GM15510 (cell line): Measurements from ENCODE around the gene GLOD4.

ENCODE experiments used
- POLR2A ChIP-seq: IDR thresholded peaks from 3 replicates; pipeline ENCODE4 v1.6.1; 2011; ENCODE audit warnings: borderline replicate concordance; ENCODE audit not compliant: insufficient read length; ENCODE audit errors: extremely low read depth

Gene GLOD4

GRCh38 chr17:751269-752001 lies 30.6 kb downstream of the GLOD4 start:
- TF ChIP-seq POLR2A = no peak

- no peak for TF ChIP-seq POLR2A
Measured at GRCh38 chr17:750431-751037, 31.5 kb downstream of the GLOD4 start.

- TF ChIP-seq POLR2A = no peak
Measured at GRCh38 chr17:746783-747629, 35.1 kb downstream of the GLOD4 start.

- TF ChIP-seq POLR2A = no peak
Measured at GRCh38 chr17:746181-746580, 35.9 kb downstream of the GLOD4 start.

- TF ChIP-seq POLR2A = no peak
Measured at GRCh38 chr17:745406-745805, 36.7 kb downstream of the GLOD4 start.

GRCh38 chr17:744937-745336 lies 37.1 kb downstream of the GLOD4 start:
- no peak for TF ChIP-seq POLR2A

GRCh38 chr17:743139-743538 lies 38.9 kb downstream of the GLOD4 start:
- no peak for TF ChIP-seq POLR2A

GRCh38 chr17:742147-742793 lies 39.8 kb downstream of the GLOD4 start:
- no peak for TF ChIP-seq POLR2A

- peak; percentile 15 for TF ChIP-seq POLR2A
Measured at GRCh38 chr17:740240-741017, 41.7 kb downstream of the GLOD4 start.

- no peak for TF ChIP-seq POLR2A
Measured at GRCh38 chr17:737561-738113, 44.4 kb downstream of the GLOD4 start.

GRCh38 chr17:733743-734142 lies 48.3 kb downstream of the GLOD4 start:
- TF ChIP-seq POLR2A = no peak

GRCh38 chr17:732902-733720 lies 49.0 kb downstream of the GLOD4 start:
- no peak for TF ChIP-seq POLR2A

GRCh38 chr17:732067-732901 lies 49.8 kb downstream of the GLOD4 start, which contains the start of gene TLCD3A:
TLCD3A (plus strand) TSS chr17:732596; CDS start chr17:732648, 52 bp downstream.
- peak; percentile 30 for TF ChIP-seq POLR2A

- no peak for TF ChIP-seq POLR2A
Measured at GRCh38 chr17:731644-732066, 50.4 kb downstream of the GLOD4 start.
